GM13977 (cell line): ENCODE results near the gene FAM167B.
"Not testable (repeated sequence)": the region's sequence is repeated elsewhere in the genome, so short reads cannot be mapped to it uniquely, and the experiment has no call there.

Experiments used
- DNase-seq: peaks from one replicate; pipeline ENCODE4 v3.0.0; 2012; ENCODE audit warnings: low spot score
- in situ Hi-C: fragments of 300-500 bp; cut with MboI; formaldehyde crosslinking; loops from one replicate; pipeline ENCODE4 v1.12.0; 2022; ENCODE audit warnings: low sequenced_read_pairs, low pct_unique_long_range_greater_than_20kb, mixed read lengths, inconsistent platforms; ENCODE audit not compliant: unreplicated experiment
- TF ChIP-seq, protein P1 (sequence below): IDR thresholded peaks from 2 replicates; pipeline ENCODE4 v1.5.1; 2012; ENCODE audit warnings: mild to moderate bottlenecking, control low read depth; ENCODE audit not compliant: insufficient read depth; ENCODE audit errors: extremely low read depth, missing control alignments

FAM167B gene

DNA sequence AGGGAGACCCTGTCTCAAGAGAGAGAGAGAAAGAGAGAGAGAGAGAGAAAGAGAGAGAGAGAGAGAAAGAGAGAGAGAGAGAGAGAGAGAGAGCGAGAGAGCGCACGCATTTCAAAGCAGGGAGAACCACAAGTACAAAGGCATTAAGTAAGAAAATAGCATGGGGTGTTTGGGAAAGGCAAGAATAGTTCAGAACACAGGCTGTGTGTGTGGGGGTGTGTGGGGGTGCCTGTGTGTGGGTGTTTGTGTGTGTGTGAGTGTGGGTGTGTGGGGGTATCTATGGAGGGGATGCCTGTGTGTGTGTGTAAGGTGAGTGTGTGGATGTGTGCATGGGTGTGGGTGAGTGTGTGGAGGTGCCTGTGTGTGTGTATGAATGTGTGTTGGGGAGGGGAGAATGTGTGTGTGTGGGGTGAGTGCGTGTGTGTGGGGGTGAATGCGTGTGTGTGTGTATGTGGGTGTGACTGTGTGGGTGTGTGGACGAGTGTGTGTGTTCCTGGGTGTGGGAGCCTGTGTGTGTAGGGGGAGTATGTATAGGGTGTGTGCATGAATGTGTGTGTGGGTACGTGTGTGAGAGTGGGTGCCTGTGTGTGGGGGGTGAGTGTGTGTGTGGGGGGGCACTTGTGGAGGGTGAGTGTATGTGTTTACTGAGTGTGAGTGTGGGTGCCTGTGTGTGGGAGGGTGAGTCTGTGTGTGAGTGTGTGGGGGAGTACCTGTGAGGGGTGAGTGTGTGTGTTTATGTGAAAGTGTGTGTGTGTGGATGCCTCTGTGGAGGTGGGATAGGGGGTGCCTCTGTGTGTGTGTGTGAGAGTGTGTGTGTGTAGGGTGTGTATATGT, 25.8 kb downstream of the FAM167B start:
- in situ Hi-C loops: no loop called here
- no peak for DNase-seq
- TF ChIP-seq, protein P1, sequence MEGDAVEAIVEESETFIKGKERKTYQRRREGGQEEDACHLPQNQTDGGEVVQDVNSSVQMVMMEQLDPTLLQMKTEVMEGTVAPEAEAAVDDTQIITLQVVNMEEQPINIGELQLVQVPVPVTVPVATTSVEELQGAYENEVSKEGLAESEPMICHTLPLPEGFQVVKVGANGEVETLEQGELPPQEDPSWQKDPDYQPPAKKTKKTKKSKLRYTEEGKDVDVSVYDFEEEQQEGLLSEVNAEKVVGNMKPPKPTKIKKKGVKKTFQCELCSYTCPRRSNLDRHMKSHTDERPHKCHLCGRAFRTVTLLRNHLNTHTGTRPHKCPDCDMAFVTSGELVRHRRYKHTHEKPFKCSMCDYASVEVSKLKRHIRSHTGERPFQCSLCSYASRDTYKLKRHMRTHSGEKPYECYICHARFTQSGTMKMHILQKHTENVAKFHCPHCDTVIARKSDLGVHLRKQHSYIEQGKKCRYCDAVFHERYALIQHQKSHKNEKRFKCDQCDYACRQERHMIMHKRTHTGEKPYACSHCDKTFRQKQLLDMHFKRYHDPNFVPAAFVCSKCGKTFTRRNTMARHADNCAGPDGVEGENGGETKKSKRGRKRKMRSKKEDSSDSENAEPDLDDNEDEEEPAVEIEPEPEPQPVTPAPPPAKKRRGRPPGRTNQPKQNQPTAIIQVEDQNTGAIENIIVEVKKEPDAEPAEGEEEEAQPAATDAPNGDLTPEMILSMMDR: no peak

DNA sequence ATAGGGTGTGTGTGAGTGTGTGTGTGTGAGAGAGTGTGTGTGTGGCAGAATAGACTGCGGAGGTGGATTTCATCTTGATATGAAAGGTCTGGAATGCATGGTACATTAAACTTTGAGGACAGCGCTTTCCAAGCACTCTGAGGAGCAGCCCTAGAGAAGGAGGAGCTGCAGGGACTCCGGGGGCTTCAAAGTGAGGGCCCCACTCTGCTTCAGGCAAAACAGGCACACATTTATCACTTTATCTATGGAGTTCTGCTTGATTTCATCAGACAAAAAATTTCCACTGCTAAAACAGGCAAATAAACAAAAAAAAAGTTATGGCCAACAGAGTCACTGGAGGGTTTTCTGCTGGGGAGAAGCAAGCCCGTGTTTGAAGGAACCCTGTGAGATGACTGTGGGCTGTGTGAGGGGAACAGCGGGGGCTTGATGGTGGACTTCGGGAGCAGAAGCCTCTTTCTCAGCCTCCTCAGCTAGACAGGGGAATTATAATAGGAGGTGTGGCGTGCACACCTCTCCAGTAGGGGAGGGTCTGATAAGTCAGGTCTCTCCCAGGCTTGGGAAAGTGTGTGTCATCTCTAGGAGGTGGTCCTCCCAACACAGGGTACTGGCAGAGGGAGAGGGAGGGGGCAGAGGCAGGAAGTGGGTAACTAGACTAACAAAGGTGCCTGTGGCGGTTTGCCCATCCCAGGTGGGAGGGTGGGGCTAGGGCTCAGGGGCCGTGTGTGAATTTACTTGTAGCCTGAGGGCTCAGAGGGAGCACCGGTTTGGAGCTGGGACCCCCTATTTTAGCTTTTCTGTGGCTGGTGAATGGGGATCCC, 26.6 kb downstream of the FAM167B start:
- TF ChIP-seq, protein P1: no peak

DNA sequence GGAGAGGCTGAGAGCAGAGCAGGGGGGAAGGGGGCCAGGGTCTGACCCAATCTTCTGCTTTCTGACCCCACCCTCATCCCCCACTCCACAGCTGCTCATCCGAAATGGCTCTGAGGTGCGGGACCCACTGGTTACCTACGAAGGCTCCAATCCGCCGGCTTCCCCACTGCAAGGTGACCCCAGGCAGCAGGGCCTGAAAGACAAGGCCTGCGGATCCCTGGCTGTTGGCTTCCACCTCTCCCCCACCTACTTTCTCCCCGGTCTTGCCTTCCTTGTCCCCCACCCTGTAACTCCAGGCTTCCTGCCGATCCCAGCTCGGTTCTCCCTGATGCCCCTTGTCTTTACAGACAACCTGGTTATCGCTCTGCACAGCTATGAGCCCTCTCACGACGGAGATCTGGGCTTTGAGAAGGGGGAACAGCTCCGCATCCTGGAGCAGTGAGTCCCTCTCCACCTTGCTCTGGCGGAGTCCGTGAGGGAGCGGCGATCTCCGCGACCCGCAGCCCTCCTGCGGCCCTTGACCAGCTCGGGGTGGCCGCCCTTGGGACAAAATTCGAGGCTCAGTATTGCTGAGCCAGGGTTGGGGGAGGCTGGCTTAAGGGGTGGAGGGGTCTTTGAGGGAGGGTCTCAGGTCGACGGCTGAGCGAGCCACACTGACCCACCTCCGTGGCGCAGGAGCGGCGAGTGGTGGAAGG, 27.8 kb downstream of the FAM167B start:
- in situ Hi-C loops: no loop called here
- TF ChIP-seq, protein P1: no peak

More for the DNA sequence above, 26.6 kb downstream of the FAM167B start:
- peak; percentile 37 for DNase-seq
- in situ Hi-C loops: no loop called here

DNA sequence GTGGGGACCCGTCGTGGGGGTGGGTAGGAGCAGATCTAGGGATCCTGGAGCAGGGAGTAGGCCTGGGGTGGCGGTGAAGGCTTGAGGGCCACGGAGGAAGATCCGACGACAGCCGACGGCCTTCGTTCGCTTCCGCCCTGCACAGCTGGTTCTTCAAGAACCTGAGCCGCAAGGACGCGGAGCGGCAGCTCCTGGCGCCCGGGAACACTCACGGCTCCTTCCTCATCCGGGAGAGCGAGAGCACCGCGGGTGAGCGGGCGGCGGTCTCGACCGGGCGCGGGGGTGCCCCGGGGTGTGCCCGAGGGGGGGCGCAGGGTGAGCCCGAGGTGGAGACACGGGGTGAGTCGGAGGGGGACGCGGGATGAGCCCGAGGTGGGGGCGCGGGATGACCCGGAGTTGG, 28.4 kb downstream of the FAM167B start:
- in situ Hi-C loops: no loop called here
- TF ChIP-seq, protein P1: no peak
- no peak for DNase-seq

More for the DNA sequence above, 27.8 kb downstream of the FAM167B start:
- DNase-seq: no peak

DNA sequence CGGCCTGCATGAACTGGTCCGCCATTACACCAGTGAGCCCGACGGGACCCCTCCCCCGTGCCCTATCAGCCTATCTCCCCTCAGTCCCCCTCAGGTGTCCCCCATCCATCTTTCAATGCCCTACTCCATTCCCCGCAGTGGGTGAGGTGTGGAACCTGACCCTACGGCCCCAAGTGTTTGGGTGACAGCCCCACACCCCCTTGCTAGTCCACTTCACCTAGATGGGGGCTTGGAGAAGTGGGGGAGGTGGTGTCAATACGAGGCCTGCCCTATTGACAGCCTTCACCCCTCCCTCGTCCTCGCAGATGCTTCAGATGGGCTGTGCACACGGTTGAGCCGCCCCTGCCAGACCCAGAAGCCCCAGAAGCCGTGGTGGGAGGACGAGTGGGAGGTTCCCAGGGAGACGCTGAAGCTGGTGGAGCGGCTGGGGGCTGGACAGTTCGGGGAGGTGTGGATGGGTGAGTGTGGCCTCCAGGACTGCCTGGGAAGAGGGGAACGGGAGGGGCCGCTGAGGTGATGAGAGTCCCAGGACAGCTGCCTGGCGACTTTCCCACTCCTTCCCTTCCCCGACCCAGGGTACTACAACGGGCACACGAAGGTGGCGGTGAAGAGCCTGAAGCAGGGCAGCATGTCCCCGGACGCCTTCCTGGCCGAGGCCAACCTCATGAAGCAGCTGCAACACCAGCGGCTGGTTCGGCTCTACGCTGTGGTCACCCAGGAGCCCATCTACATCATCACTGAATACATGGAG, 29.2 kb downstream of the FAM167B start:
- no peak for DNase-seq
- TF ChIP-seq, protein P1: no peak
- in situ Hi-C loops: no loop called here

DNA sequence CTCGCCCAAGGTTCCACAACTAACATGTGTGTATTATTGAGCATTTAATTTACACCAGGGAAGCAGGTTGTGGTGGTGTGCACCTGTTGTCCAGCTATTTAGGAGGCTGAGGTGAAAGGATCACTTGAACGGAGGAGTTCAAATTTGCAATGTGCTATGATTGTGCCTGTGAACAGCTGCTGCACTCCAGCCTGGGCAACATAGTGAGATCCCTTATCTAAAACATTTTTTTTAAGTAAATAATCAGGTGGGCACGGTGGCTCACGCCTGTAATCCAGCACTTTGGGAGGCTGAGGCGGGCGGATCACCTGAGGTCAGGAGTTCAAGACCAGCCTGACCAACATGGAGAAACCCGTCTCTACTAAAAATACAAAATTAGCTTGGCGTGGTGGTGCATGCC, 37.8 kb downstream of the FAM167B start:
- in situ Hi-C loops, DNase-seq: not testable (repeated sequence)
